ENCODE results near the gene GLIPR2. TPM values are rescaled to one million over a fixed set of nuclear protein-coding genes. Genes with fewer than 3 reads are reported as not detected.

GLIPR2 gene
- total RNA-seq, 2 donors from 2014 or later: 38.6 to 54.2 TPM

- H3K4me1 Mint-ChIP-seq: peaks cover 11% of the 10 kb centered on the region
- Histone ChIP-seq H3K9me3 (ENCODE audit: control insufficient read depth, low read length) (peaks cover 18% of the 10 kb centered on the region), H3K4me1 (ENCODE audit: control insufficient read depth, insufficient read depth, low read length) (no peaks in the 10 kb centered on the region), H3K27ac (ENCODE audit: low read depth, low read length) (no peak overlapping the region), H3K4me3 (ENCODE audit: low read length) (no peak overlapping the region), H3K27me3 (ENCODE audit: control insufficient read depth, insufficient read depth, low read length, poor library complexity, severe bottlenecking) (no peaks in the 10 kb centered on the region), H3K9ac (ENCODE audit: extremely low read depth, low read length, poor library complexity, severe bottlenecking) (no peak overlapping the region), H3K36me3 (ENCODE audit: control insufficient read depth, insufficient read depth, low read length) (peaks cover 55% of the 10 kb centered on the region)
- no peak for DNase-seq
- peaks cover 12% of the 10 kb centered on the region for H3K9me3 Mint-ChIP-seq
- TF ChIP-seq CTCF (conservative IDR thresholded peaks at IDR 0.05): no peak
- 91 to 95% methylated on average over 4 to 12 of the region's 12 CpGs for WGBS, 2 experiments (ENCODE audit: insufficient coverage in 1 of 2, insufficient read length in 1 of 2)
- no peak overlapping the region for H3K4me3 Mint-ChIP-seq
- no peak overlapping the region for H3K27ac Mint-ChIP-seq
- H3K36me3 Mint-ChIP-seq (ENCODE audit: low read depth): peaks cover 40% of the 10 kb centered on the region
- H3K27me3 Mint-ChIP-seq (ENCODE audit: insufficient read depth): peaks cover 8% of the 10 kb centered on the region
These were observed 8.0 kb downstream of the GLIPR2 start for GRCh38 chr9:36144309-36145232.

GRCh38 chr9:36145970-36146369, 9.4 kb downstream of the GLIPR2 start:
- H3K36me3 ChIP-seq (ENCODE audit: control insufficient read depth, insufficient read depth, low read length): peaks cover 66% of the 10 kb centered on the region
- no peak overlapping the region for H3K4me3 ChIP-seq (ENCODE audit: low read length)
- peaks cover 18% of the 10 kb centered on the region for H3K9me3 ChIP-seq (ENCODE audit: control insufficient read depth, low read length)
- no peaks in the 10 kb centered on the region for H3K27me3 ChIP-seq (ENCODE audit: control insufficient read depth, insufficient read depth, low read length, poor library complexity, severe bottlenecking)
- peaks cover 12% of the 10 kb centered on the region for H3K9me3 Mint-ChIP-seq
- H3K4me1 Mint-ChIP-seq: peaks cover 11% of the 10 kb centered on the region
- no peaks in the 10 kb centered on the region for H3K4me1 ChIP-seq (ENCODE audit: control insufficient read depth, insufficient read depth, low read length)
- no peak overlapping the region for H3K9ac ChIP-seq (ENCODE audit: extremely low read depth, low read length, poor library complexity, severe bottlenecking)
- no peak overlapping the region for H3K27ac ChIP-seq (ENCODE audit: low read depth, low read length)
- peaks cover 48% of the 10 kb centered on the region for H3K36me3 Mint-ChIP-seq (ENCODE audit: low read depth)
- no peak overlapping the region for H3K4me3 Mint-ChIP-seq
- no peak for TF ChIP-seq CTCF (conservative IDR thresholded peaks at IDR 0.05)
- H3K27me3 Mint-ChIP-seq (ENCODE audit: insufficient read depth): peaks cover 2% of the 10 kb centered on the region
- WGBS, 2 experiments (ENCODE audit: insufficient coverage in 1 of 2, insufficient read length in 1 of 2): 88 to 100% methylated on average over 1 to 4 of the region's 4 CpGs
- H3K27ac Mint-ChIP-seq: no peak overlapping the region
- no peak for DNase-seq

GRCh38 chr9:36146651-36147050, 10.1 kb downstream of the GLIPR2 start:
- no peak overlapping the region for H3K27ac ChIP-seq (ENCODE audit: low read depth, low read length)
- peaks cover 9% of the 10 kb centered on the region for H3K4me1 Mint-ChIP-seq
- no peak overlapping the region for H3K4me3 Mint-ChIP-seq
- no peak overlapping the region for H3K4me3 ChIP-seq (ENCODE audit: low read length)
- H3K36me3 ChIP-seq (ENCODE audit: control insufficient read depth, insufficient read depth, low read length): peaks cover 73% of the 10 kb centered on the region
- peaks cover 52% of the 10 kb centered on the region for H3K36me3 Mint-ChIP-seq (ENCODE audit: low read depth)
- H3K9me3 Mint-ChIP-seq: peaks cover 12% of the 10 kb centered on the region
- DNase-seq: no peak
- WGBS, 2 experiments (ENCODE audit: insufficient coverage in 1 of 2, insufficient read length in 1 of 2): 92 to 93% methylated on average over 8 to 10 of the region's 10 CpGs
- no peaks in the 10 kb centered on the region for H3K27me3 ChIP-seq (ENCODE audit: control insufficient read depth, insufficient read depth, low read length, poor library complexity, severe bottlenecking)
- TF ChIP-seq CTCF (conservative IDR thresholded peaks at IDR 0.05): no peak
- H3K9me3 ChIP-seq (ENCODE audit: control insufficient read depth, low read length): peaks cover 18% of the 10 kb centered on the region
- H3K4me1 ChIP-seq (ENCODE audit: control insufficient read depth, insufficient read depth, low read length): no peaks in the 10 kb centered on the region
- H3K27ac Mint-ChIP-seq: no peak overlapping the region
- no peak overlapping the region for H3K9ac ChIP-seq (ENCODE audit: extremely low read depth, low read length, poor library complexity, severe bottlenecking)
- H3K27me3 Mint-ChIP-seq (ENCODE audit: insufficient read depth): peaks cover 2% of the 10 kb centered on the region
